GM21381 (cell line): Measurements from ENCODE around the gene SH3GL1.

Experiments
- ATAC-seq: cut with Tn5 transposase; IDR thresholded peaks from one replicate; pipeline ENCODE4 v1.9.1; 2021; ENCODE audit warnings: mild to moderate bottlenecking, moderate library complexity; ENCODE audit not compliant: unreplicated experiment

SH3GL1 gene

GRCh38 chr19:4431808-4432674, 31.7 kb upstream of the SH3GL1 start:
- no peak for ATAC-seq

DNA sequence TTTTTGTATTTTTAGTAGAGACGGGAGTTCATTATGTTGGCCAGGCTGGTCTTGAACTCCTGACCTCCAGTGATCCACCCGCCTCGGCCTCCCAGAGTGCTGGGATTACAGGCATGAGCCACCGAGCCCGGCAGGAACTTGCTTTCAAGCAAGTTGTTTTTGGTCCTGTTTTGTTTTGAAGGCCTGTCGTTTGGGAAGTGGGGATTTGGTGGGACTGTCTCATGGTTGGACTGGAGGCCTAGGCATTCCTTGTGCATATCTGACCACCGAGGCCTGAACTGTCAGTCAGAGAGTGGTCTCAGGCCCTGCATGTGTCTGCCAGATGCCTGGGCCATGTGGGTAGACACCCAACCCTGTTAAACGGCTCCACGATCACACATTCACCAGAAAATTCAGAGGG, 30.9 kb upstream of the SH3GL1 start:
- no peak for ATAC-seq

GRCh38 chr19:4430760-4431159, 30.4 kb upstream of the SH3GL1 start:
- no peak for ATAC-seq

DNA sequence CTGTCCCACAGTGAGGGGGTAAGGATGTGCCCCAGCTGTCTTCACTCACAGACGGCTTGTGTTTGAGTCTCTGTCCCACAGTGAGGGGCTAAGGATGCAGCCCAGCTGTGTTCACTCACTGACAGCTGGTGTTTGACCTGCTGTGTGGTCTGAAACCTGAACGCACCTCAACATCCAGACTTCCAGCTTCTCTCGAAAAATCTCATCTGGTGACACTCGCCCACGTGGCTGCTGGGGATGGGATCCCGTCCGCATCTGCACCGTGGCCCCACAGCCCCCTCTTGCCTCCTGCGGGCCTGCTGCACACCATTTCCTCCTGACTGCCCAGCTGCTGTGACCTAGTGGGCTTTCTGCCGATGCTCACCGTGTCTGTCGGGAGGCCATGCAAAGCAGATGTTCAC, 29.4 kb upstream of the SH3GL1 start:
- ATAC-seq = no peak

DNA sequence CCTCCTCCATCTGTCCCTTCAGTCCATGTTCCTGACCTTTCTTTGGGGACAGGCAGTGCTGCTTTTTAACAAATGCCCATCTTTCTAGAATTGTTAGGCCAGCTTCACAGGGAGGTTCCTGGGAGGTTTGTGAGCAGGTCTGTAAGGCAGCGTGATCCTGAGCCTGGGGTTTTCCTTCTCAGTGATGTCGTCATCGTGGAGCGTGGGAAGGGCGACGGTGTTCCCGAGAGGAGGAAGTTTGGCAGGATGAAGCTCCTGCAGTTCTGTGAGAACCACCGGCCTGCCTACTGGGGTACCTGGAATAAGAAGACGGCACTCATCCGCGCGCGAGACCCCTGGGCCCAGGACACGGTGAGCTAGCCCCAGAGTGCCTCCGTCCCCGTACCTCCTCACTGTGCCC, 28.9 kb upstream of the SH3GL1 start:
- ATAC-seq = no peak

GRCh38 chr19:4428326-4428975, 28.1 kb upstream of the SH3GL1 start:
- ATAC-seq = no peak

DNA sequence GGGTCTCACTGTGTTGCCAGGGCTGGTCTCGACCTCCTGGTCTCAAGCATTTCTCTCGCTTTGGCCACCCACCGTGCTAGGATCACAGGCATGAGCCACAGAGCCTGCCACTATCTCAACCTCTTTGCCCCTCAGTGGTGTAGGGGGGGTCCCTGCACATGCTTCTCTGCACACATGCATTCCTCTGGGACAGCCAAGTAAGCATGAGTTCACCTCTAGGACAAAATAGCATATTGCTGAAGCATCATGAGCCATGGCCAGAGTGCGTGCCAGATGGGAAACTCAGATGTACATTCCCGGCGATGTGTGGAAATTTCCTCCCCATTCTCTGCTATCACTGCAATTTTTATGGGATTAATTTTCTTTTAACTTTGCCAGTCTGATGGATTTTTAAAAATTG, 25.2 kb upstream of the SH3GL1 start:
- no peak for ATAC-seq

DNA sequence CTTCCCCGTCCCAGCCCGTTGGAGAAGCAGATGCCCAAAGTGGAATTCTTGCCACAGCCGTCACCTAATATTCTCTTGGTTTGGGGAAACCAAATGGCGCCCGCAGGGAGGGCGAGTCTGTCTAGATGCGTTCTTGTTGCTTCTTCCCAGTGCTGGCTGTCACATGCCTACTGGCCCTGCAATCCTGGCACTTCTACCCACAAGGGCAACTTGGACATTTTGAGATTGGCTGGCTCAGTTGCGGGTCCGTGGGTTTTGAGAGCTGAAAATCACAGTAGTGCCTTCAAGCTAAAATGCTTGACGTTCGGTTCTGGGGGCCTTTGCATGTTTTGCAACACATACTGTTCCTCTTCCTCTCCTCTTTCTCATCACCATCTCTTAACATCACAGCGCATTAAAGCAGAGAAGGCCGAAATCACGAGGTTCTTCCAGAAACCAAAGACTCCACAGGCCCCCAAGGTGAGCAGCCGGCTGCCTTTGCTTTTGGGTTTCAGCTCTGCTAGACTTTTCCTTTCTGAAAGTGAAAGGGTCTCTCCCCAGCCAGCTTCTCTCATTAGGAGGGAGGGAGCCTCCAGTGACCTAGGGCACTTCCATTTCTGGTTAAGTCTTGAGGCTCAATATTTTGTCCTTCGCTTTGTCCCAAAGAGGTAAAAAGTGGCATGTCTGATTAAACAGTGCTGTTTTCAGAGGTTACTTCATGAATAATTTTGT, 23.2 kb upstream of the SH3GL1 start:
- ATAC-seq = no peak

GRCh38 chr19:4416268-4416667, 15.9 kb upstream of the SH3GL1 start:
- no peak for ATAC-seq

DNA sequence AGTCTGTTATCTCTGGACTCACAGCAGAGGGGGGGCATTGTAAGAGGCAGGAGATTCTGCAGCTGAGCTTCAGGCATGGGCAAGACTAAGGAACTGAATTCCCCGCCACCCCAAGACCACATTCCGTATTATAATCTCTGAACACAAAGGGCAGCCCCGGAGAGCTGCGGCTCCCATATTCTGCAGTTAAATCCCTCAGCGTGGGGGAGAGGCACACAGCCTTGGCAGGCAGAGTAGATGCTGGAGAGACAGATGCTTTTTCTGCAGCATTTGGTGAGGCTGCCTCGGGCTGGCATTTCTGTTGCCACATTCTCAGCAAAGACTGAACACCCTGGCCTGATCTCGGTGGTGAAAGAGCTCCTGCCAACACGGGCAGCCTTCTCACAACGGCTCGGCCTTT, 15.0 kb upstream of the SH3GL1 start:
- no peak for ATAC-seq

DNA sequence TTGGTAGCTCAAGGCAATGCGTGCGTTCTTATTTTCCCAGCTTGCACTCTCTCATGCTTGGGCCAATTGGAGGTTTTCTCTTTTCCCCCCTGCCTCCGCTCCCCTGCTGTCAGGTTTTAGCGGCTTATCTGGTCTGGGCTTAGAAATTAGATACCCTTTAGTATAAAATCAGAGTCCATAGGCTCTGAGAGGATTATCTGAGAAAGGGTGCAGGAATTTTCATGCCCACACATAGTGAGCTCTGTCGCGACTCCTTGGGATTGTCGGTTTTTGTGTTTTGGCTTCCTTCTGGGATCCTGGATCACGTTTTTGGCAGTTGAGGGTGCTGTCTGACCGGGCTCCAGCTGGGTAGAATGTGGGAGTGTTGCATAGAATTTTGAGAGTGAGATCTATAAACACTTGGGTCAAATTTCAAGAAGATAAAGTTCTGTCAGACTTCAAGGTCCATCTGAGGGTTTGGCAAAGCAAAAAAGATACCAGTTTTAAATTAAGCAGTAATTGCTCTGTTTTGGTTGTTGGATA, 14.5 kb upstream of the SH3GL1 start:
- no peak for ATAC-seq

- ATAC-seq = no peak
Observed at GRCh38 chr19:4414144-4414799, 13.9 kb upstream of the SH3GL1 start.

DNA sequence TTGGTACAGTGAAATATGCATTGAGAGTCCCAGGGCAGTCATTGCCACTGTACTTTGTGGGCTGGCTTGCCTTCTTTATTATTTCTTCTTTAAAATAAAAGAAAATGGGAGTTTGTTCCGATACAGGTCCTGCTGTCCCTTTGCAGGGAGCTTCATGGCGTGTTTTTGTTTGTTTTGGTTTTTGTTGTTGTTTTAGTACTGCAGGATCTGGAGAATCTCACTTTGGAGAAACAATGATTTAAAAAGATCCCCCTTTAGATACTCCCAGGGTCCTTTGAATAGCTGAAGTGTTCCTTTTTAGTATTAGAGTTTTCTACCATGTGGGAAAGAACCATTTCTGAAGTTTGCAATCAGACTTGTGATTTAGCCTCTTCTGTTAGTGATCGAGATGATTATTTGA, 13.2 kb upstream of the SH3GL1 start:
- ATAC-seq = no peak

GRCh38 chr19:4409123-4409933, 9.0 kb upstream of the SH3GL1 start:
- ATAC-seq = no peak

GRCh38 chr19:4406626-4407025, 6.3 kb upstream of the SH3GL1 start:
- no peak for ATAC-seq

GRCh38 chr19:4405977-4406376, 5.6 kb upstream of the SH3GL1 start:
- no peak for ATAC-seq

DNA sequence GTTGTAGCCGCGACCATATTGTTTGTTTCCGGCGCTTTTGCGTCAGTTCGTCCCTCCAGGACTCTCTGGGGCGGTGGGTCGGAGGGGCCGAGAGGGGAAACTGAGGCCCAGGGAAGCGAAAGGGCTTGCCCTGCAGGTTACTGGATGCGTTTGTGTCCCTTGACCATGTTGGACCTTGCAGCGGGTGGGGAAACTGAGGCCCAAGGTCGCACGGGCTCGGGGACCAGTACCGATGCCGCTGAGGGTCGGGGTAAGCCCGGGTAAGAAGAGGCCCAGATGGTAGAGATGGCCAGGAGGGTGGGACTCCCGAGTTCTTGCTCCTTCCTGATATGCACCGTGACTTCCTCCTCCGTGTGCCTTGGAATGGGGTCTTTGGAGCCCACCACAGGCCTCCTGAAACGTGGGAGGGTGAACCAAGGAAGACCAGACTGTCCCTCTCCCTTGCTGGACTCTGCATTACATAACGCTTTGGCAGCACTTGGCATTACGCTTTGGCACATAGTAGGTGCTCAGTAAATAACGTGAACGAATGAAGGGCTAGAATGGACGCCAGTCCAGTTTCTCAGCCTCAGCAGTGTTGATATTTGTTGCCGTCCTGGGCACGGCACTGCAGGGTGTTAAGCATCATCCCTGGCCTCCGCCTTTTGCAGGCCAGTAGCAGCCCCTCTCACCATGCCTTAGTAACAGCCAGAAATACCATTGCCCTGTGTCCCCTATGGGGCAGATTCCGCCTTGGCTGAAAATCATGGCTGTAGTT, 2.8 kb upstream of the SH3GL1 start:
- ATAC-seq = no peak

DNA sequence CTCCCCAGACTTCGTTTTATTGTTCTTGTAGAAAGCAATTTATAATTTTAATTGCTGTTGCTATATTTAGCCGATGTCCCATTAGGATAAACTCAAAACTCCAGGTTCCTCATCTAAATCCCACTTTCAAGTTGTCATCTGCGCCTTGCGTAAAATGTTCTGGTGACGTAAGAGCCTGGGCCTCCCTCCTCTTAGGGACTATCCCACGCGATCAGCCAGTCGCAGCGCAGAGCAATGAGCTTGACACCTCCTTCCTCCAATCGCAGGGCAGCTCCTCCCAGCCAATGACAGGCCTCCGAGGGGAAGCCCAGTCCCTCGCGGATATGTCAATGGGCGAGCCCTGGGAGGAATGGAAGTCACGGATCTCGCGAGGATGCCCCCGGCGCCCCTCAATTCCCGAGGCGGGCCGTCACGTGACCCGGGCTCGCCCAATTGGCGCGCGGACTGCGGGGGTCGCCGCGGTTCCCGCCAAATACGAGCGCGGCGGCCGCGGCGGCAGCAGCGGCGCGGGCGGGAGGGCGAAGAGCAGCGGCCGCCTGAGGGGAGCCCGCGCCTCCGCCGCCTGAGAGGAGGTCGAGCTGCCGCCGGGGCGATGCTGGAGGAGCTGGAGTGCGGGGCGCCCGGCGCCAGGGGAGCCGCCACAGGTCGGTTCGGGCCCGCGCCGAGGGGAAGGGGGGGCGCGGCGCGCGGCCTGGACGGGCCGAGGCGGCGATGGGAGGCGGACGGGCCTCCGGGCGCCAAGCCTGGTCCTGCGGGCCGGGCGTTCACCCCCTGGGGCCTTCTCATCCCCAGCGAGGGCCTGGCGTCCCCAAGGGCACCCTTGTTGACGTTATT, 2.0 kb upstream of the SH3GL1 start, which contains the start of gene CHAF1A:
Gene CHAF1A, plus strand, starts transcription at position 470 of the 834 bp plus-strand sequence. Its CDS starts 123 bp downstream, at position 593.
- ATAC-seq = peak; percentile 74
